HepG2 (cell line): ENCODE data around the gene GRIK4. TPM values are rescaled to one million over a fixed set of nuclear protein-coding genes. Genes with fewer than 3 reads are reported as not detected.

Experiments
- ATAC-seq: fragments of 200-7000 bp; cut with Tn5 transposase; 3 replicates; pipeline ENCODE4 v1.9.1; 2020; ENCODE audit warnings: mild to moderate bottlenecking, moderate library complexity
- BruUV-seq: library from RNA; stranded (reverse); fragments of 400-500 nt; replicated peaks from 2 replicates; lab custom pipeline; 2021; lab: Mats Ljungman, UMichigan
- CTCF ChIA-PET: fragments of 300-600 bp; formaldehyde crosslinking; extraction: SDS; loops from one replicate; lab custom pipeline; 2021; ENCODE audit warnings: low total read pairs, inconsistent platforms, low intra/inter-chr PET ratio; lab: Yijun Ruan, JAX
- POLR2A ChIA-PET: fragments of 350-600 bp; sonication (Branson Sonifier 250); formaldehyde crosslinking; loops from one replicate; lab custom pipeline; 2020; ENCODE audit warnings: antibody characterized with exemption, inconsistent platforms; lab: Yijun Ruan, JAX
- DNase-seq: peaks from one replicate; pipeline ENCODE4 v3.0.0-alpha.2; 2015; ENCODE audit warnings: low spot score
- FAIRE-seq: peaks from 3 replicates; lab custom pipeline; 2011; peaks lifted over from hg19 to GRCh38; lab: Jason Lieb, UNC
- H2AFZ ChIP-seq: one replicate; pipeline ENCODE4 v1.6.1; 2011; ENCODE audit warnings: low read length, inconsistent platforms
- H3K27ac ChIP-seq: fragments of 300-600 bp; 3 replicates; pipeline ENCODE4 v1.8.0; 2011; ENCODE audit warnings: mixed run types, mild to moderate bottlenecking, mixed read lengths, low read length, inconsistent platforms; ENCODE audit not compliant: insufficient read depth; ENCODE audit errors: extremely low read length
- H3K27me3 ChIP-seq, 2 experiments: fragments of 200-600 bp in 1 of 2; 2 replicates in 1 of 2; 3 replicates in 1 of 2; pipeline versions ENCODE4 v1.6.0 to v1.8.0; 2011; ENCODE audit warnings: low read length in 2 of 2, mild to moderate bottlenecking in 2 of 2, moderate library complexity in 2 of 2, inconsistent platforms in 1 of 2; ENCODE audit not compliant: insufficient read depth in 2 of 2, control insufficient read depth in 1 of 2
- H3K36me3 ChIP-seq, 2 experiments: fragments of 200-600 bp in 1 of 2; replicated peaks in 1 of 2; 2 replicates in 1 of 2; 3 replicates in 1 of 2; pipeline versions ENCODE4 v1.5.1 to v1.8.0; 2011; ENCODE audit warnings: low read length in 2 of 2, inconsistent platforms in 1 of 2; ENCODE audit not compliant: insufficient read depth in 2 of 2, control insufficient read depth in 1 of 2
- H3K4me1 ChIP-seq: 2 replicates; pipeline ENCODE4 v1.5.1; 2012; ENCODE audit warnings: low read length, inconsistent platforms; ENCODE audit not compliant: insufficient read depth
- H3K4me2 ChIP-seq: 2 replicates; pipeline ENCODE4 v1.6.0; 2011; ENCODE audit warnings: low read depth, low read length, inconsistent platforms
- H3K4me3 ChIP-seq, 3 experiments: fragments of 200-600 bp in 1 of 3; sonication (generic), shearing (Covaris generic) in 1 of 3; replicated peaks in 1 of 3; 2 replicates each; pipeline ENCODE4 v1.5.1; 2011 to 2016; ENCODE audit warnings: low read length in 3 of 3, inconsistent platforms in 2 of 3, low read depth in 2 of 3, mild to moderate bottlenecking in 2 of 3, control low read depth in 1 of 3, mixed read lengths in 1 of 3; ENCODE audit not compliant: insufficient read depth in 1 of 3
- H3K79me2 ChIP-seq: one replicate; pipeline ENCODE4 v1.6.1; 2011; ENCODE audit warnings: low read length, inconsistent platforms; ENCODE audit not compliant: insufficient read depth
- H3K9ac ChIP-seq: 2 replicates; pipeline ENCODE4 v1.6.0; 2011; ENCODE audit warnings: mild to moderate bottlenecking, low read depth, low read length, inconsistent platforms; ENCODE audit not compliant: insufficient read depth
- H3K9me3 ChIP-seq: 2 replicates; pipeline ENCODE4 v1.5.1; 2012; ENCODE audit warnings: mild to moderate bottlenecking, low read length
- H4K20me1 ChIP-seq: 2 replicates; pipeline ENCODE4 v1.6.0; 2011; ENCODE audit warnings: inconsistent platforms, mild to moderate bottlenecking, low read length, moderate library complexity; ENCODE audit not compliant: insufficient read depth
- GLMP ChIP-seq: sonication (generic); formaldehyde crosslinking; IDR thresholded peaks from 2 replicates; pipeline ENCODE4 v1.9.0; 2021; ENCODE audit warnings: missing genetic modification reagents, mild to moderate bottlenecking, borderline replicate concordance
- LCORL ChIP-seq, 2 experiments: fragments of 450-650 bp in 1 of 2; sonication (generic) in 1 of 2; formaldehyde crosslinking in 1 of 2; IDR thresholded peaks; 2 replicates each; pipeline versions ENCODE4 v1.5.0 to v1.6.1; 2017 to 2020; ENCODE audit warnings: antibody characterized with exemption in 1 of 2, missing genetic modification reagents in 1 of 2
- NR2C2 ChIP-seq: sonication (generic); formaldehyde crosslinking; IDR thresholded peaks from 2 replicates; pipeline ENCODE4 v1.4.0; 2020; ENCODE audit warnings: missing genetic modification reagents, mild to moderate bottlenecking, moderate library complexity, borderline replicate concordance
- PCBP2 ChIP-seq: fragments of 200-400 bp; formaldehyde crosslinking; optimal IDR thresholded peaks from 2 replicates; pipeline ENCODE3; 2018; ENCODE audit warnings: low read length, low read depth; ENCODE audit not compliant: poor library complexity, severe bottlenecking
- TBL1XR1 ChIP-seq: fragments of 150-350 bp; IDR thresholded peaks from 2 replicates; pipeline ENCODE4 v1.6.1; 2014; ENCODE audit warnings: borderline replicate concordance, low read length; ENCODE audit not compliant: partially characterized antibody
- WGBS: methylation state at CpG from one replicate; pipeline ENCODE4 v1.1.6; 2017; ENCODE audit warnings: low lambda C conversion rate; 5-methylcytosine and 5-hydroxymethylcytosine counted together
- in situ Hi-C: cut with HindIII; loops from 2 replicates; pipeline ENCODE4 v1.10.0; 2017; ENCODE audit warnings: low pct_unique_long_range_greater_than_20kb; ENCODE audit not compliant: extremely low pct_ligation_motif_present
- intact Hi-C: fragments of 100-400 bp; cut with micrococcal nuclease; formaldehyde crosslinking; loops from one replicate; pipeline ENCODE4 v1.10.0; 2022; ENCODE audit not compliant: unreplicated experiment
- polyA plus RNA-seq, 8 experiments: library from polyadenylated mRNA; depleted of rRNA in 3 of 8; stranded (reverse) in 7 of 8; unstranded in 1 of 8; fragments of >200 nt; fragmentation: Illumina TruSeq in 4 of 8; extraction: Trizol in 4 of 8; gene quantifications; 2 replicates each; pipeline versions ENCODE4 v1.2.1 to v1.2.3, GENCODE V29; 2011 to 2016; ENCODE audit warnings: low read depth in 4 of 8, missing spikeins in 1 of 8, mixed read lengths in 1 of 8; ENCODE audit not compliant: insufficient read depth in 1 of 8
- total RNA-seq, 5 experiments: library from RNA; depleted of rRNA; stranded (reverse); fragments of >200 nt; fragmentation: Illumina TruSeq; extraction: Trizol; gene quantifications; 2 replicates each; pipeline ENCODE4 v1.2.3, GENCODE V29; 2016; ENCODE audit warnings: low read depth in 1 of 5

The GRIK4 gene
- total and polyA plus RNA-seq, 2 of the 13 experiments (the other 11 are each of a cell fraction or from before 2014, with no cell fraction given) = 0.04 to 0.07 TPM

GRCh38 chr11:120492486-120492885 lies 19.1 kb upstream of the GRIK4 start:
- BruUV-seq = no TSS peak
- ATAC-seq = no peak
- CTCF ChIA-PET = no interaction called here
- Histone ChIP-seq H3K9me3 (no peaks in the 10 kb centered on the region), H3K36me3 (no peaks in the 10 kb centered on the region), H3K27ac (no peak overlapping the region), H3K79me2 (no peaks in the 10 kb centered on the region)
- no peak for FAIRE-seq
- no peak for TF ChIP-seq TBL1XR1
- TF ChIP-seq PCBP2 = no peak
- TF ChIP-seq LCORL (IDR thresholded peaks at IDR 0.05) = 0 out of 2 replicates have a peak, but pooled peaks have one; percentile 10
- TF ChIP-seq LCORL (CRISPR knock-in tag; IDR thresholded peaks at IDR 0.05) = no peak
- TF ChIP-seq, all 625 proteins: peak for 1
- Histone ChIP-seq H2AFZ (no peak overlapping the region), H3K4me1 (no peaks in the 10 kb centered on the region), H3K27me3 (no peaks in the 10 kb centered on the region), H4K20me1 (no peaks in the 10 kb centered on the region; the same call in 1 of the 2 replicates), H3K4me3 (no peak overlapping the region), H3K4me2 (no peak overlapping the region), H3K9ac (no peak overlapping the region)
- WGBS = 65% methylated on average over 3 of the region's 3 CpGs
- intact Hi-C loops = no loop called here
- DNase-seq = no peak
- in situ Hi-C loops = no loop called here
- POLR2A ChIA-PET = interaction anchor here (0.7 kb wide), 1 partner anchor 331 kb away, joined by 3 read pairs; no protein-coding TSS in a partner anchor

- no peaks in the 10 kb centered on the region for H3K36me3 ChIP-seq
- CTCF ChIA-PET = no interaction called here
- no peak for DNase-seq
- H3K79me2 ChIP-seq = no peaks in the 10 kb centered on the region
- H3K4me2 ChIP-seq = no peak overlapping the region
- ATAC-seq = peak; percentile 15; the same call in 1 of the 3 replicates
- intact Hi-C loops = no loop called here
- TF ChIP-seq GLMP (CRISPR knock-in tag) (no peak), TBL1XR1 (no peak), NR2C2 (no peak)
- H3K9me3 ChIP-seq = no peaks in the 10 kb centered on the region
- in situ Hi-C loops = no loop called here
- 43% methylated on average over 2 of the region's 2 CpGs for WGBS
- H2AFZ ChIP-seq = no peak overlapping the region
- no peak for FAIRE-seq
- no peak overlapping the region for H3K9ac ChIP-seq
- no peak overlapping the region for H3K4me3 ChIP-seq
- POLR2A ChIA-PET = no interaction called here
- no peak overlapping the region for H3K27ac ChIP-seq
- no peaks in the 10 kb centered on the region for H3K27me3 ChIP-seq
- no peaks in the 10 kb centered on the region for H3K4me1 ChIP-seq
- no TSS peak for BruUV-seq
- no peaks in the 10 kb centered on the region for H4K20me1 ChIP-seq
Measured at GRCh38 chr11:120494595-120494994, 17.0 kb upstream of the GRIK4 start.
